HG03571 (cell line): ENCODE results near the gene TJP3.

Source experiments
- ATAC-seq: cut with Tn5 transposase; IDR thresholded peaks from one replicate; pipeline ENCODE4 v1.9.1; 2021; ENCODE audit not compliant: unreplicated experiment

Gene TJP3

DNA sequence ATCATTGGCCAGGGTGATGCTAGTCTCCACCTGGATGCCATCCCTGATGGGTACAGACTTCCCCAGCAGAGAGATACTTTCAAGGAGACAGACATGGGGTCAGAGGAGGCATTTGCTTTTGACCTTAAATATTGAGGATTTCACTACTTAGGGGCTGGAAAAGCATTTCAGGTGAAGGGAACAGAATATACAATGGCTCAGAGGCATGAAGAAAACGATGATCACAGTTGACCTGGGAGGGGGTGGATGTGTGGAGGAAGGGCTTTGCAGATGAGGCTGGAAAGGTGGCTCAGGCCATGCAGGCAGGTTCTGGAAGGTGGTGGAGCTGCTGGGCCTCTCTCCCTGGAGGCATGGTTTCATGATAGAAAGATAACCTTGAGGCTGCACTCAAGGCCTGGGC, 74.1 kb downstream of the TJP3 start:
- no peak for ATAC-seq

GRCh38 chr19:3782903-3783302, 74.7 kb downstream of the TJP3 start:
- no peak for ATAC-seq

GRCh38 chr19:3783660-3784584, 75.7 kb downstream of the TJP3 start:
- ATAC-seq: no peak

DNA sequence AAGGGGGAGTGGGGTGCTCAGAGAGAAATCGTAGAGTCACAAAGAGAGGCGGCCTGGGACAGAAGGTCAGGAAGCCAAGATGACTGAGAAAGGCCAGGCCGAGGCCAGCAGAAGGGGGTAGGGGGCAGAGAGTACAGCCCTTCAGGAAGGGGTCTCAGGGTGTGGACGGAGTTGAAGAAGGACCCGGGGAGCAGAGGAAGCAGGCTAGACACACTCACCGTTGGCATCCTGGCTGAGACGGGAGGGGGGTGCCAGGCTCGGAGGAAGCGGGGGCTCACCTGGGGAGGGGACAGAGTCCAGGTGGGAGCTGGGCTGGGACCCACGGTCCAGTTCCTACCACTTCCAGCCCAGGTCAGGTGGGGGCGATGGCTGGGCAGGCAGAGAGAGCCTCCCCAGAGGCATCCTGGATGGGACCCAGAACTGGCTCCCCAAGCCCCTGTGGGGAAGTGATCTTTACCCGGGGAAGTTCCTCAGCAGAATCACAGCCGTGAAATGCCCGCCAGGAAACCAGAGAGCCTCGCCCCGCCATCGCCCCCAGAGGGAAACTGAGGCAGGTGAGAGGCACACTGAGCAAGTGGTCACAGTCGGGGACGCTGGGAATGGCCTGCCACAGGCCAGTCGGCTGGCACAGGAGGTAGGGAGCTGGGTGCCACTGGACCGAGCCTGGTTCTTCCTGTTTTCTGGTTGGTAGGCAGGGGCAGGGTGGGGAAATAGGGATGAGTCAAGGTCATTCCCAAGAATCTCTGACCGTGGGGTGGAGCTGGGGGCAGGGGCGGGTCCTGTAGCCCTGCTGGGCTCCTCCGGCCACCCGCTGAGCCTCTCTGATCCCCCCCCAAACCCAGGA, 76.6 kb downstream of the TJP3 start:
- no peak for ATAC-seq

DNA sequence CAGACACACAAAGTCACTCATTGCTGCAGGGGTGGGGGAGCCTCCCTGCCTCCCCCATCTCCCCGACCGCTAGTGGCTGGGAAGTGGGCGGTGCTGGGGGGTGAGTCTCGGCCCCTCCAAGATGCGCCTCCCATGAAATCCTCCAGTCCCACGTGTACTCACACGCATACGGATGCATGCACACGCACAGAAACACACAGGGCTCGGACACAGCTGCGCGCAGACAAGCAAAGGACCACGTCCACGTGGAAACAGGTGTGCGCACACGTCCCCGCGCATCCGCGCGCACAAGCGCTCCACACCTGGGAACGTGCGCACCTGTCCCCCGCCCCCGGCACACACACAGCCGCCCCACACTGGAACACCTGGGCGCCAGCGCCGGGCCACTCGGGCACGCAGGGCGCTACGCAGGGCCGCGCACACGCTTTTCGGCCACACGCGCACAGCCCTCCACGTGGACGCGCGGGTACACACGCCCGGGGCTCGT, 77.3 kb downstream of the TJP3 start:
- ATAC-seq: no peak

- ATAC-seq: no peak
These were observed 78.0 kb downstream of the TJP3 start, which contains the start of gene MATK for GRCh38 chr19:3785938-3786824. TSS of gene MATK (minus strand) at chr19:3786381. CDS start at chr19:3785135, 1,246 bp downstream.

DNA sequence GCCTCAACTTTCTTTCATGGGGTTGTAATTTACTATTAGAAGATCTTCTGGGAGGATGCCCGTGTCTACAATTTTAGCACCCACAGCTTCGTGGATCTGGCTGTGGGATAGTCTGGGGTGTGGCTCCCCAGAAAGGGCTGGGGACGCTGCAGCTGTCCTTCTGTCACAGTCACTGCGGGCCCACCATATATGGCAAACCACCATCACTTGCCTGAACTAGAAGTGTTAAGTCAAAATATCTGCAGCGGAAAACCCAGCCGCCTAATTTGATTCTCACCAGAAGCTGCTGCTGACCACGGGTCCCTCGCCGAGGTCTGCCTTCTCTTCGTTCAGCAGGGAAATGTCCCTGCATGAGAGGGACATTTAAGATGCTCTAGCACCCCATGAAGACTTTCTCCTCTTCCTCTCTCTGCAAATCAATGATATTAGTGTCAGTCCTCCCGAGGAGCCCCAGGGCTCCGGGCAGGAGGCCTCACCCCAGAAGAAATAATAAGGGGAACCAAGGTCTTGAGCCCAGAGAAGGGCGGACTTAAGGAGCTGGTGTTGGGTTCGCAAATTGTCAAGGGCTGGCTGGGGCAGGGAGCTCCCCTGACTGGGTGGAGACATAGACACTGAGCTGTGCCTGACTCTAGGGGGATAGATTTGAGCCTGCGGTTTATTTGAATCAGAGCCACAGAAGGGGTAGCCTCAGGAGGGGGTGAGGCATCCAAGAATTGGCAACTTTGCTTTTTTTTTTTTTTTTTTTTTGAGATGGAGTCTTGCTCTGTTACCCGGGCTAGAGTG, 81.0 kb downstream of the TJP3 start:
- no peak for ATAC-seq

- no peak for ATAC-seq
These were observed 82.1 kb downstream of the TJP3 start for GRCh38 chr19:3790209-3790734.

DNA sequence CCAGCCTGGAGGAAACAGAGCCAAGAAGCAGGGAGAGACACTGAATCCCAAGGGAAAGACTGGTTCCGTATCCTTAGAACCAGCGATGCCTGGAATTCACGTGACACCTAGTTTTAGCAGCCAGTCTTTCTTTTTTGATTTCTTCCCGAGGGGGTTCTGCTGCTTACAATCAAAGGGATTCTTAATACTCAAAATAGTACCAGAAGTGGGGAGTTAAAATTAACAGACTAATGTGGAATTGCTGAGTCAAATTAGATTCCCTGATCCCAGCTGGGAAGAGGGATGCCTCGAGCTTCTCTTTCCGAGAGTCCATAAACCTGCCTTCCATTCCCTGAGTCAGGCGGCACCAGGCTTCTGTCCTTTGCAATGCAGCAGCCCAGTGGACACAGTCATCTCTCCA, 82.8 kb downstream of the TJP3 start:
- no peak for ATAC-seq

- ATAC-seq: no peak
These were observed 83.9 kb downstream of the TJP3 start for GRCh38 chr19:3792114-3792513.

GRCh38 chr19:3793799-3794198, 85.6 kb downstream of the TJP3 start:
- ATAC-seq: no peak

GRCh38 chr19:3796358-3796757, 88.2 kb downstream of the TJP3 start:
- ATAC-seq: no peak

DNA sequence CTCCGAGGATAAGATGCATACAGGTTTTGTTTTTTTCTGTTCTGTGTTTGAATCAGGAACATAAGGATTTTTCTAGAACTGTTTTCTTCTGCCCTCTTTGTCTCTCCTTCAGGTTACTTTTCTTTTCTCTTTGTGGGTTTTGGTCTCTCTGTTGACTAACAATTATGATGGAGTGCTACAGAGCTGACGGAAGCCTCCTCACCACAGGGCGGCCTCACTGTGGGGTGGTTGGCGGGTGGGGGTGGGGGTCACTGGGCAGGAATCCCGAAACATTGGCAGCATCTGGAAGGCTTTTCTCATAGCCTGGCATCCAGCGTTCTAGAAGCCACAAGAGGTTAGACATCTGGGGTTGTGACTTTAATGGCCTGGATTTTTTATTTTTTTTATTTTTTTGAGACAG, 90.0 kb downstream of the TJP3 start:
- ATAC-seq: no peak
